Measurements from ENCODE around the gene WASHC4. TPM values are rescaled to one million over a fixed set of nuclear protein-coding genes. Genes with fewer than 3 reads are reported as not detected.

WASHC4 gene
- total RNA-seq, 1 experiment from 2014 or later = 42.9 TPM

DNA sequence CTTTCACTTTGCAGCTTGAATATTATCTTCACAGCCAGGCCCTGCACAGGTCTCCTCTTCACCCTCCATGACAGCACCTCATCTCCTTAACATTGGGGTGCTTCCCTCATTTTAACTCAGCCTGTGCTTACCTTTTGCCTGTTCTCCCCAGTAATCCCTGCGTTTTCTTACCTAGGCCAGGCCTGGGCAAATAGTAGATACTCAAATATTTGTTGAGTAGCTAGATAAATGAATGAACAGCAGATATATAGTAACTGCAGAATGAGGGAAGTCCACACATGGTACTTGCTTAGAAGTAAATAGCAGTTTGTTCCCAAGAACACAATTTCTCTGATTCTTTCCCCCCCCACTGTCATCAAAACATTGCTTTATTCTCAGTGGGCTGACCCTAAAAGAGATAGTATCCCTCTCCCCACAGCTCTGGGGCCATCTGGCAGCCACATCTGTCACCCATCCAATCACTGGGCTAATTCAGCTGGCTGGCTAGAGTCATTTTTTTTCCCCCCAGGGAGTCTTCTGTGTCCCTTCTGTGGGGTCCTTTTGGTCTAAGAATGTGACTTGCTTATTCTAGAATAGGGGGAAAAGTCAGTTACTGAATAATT, 85.2 kb downstream of the WASHC4 start:
- no peak for TF ChIP-seq ZNF263 (CRISPR knock-in tag; IDR thresholded peaks at IDR 0.05; ENCODE audit: low read depth)
- TF ChIP-seq, protein P1, sequence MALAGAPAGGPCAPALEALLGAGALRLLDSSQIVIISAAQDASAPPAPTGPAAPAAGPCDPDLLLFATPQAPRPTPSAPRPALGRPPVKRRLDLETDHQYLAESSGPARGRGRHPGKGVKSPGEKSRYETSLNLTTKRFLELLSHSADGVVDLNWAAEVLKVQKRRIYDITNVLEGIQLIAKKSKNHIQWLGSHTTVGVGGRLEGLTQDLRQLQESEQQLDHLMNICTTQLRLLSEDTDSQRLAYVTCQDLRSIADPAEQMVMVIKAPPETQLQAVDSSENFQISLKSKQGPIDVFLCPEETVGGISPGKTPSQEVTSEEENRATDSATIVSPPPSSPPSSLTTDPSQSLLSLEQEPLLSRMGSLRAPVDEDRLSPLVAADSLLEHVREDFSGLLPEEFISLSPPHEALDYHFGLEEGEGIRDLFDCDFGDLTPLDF (CRISPR knock-in tag; IDR thresholded peaks at IDR 0.05) = no peak
- TF ChIP-seq ZNF317 (CRISPR knock-in tag; IDR thresholded peaks at IDR 0.05; ENCODE audit: borderline replicate concordance, low read depth) = no peak
- TF ChIP-seq, protein P2, sequence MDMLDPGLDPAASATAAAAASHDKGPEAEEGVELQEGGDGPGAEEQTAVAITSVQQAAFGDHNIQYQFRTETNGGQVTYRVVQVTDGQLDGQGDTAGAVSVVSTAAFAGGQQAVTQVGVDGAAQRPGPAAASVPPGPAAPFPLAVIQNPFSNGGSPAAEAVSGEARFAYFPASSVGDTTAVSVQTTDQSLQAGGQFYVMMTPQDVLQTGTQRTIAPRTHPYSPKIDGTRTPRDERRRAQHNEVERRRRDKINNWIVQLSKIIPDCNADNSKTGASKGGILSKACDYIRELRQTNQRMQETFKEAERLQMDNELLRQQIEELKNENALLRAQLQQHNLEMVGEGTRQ (CRISPR knock-in tag; IDR thresholded peaks at IDR 0.05) = no peak
- no peak for TF ChIP-seq NR2C2 (CRISPR knock-in tag; IDR thresholded peaks at IDR 0.05)
- TF ChIP-seq OVOL2 (CRISPR knock-in tag; IDR thresholded peaks at IDR 0.05; ENCODE audit: borderline replicate concordance) = no peak
- TF ChIP-seq, protein P3, sequence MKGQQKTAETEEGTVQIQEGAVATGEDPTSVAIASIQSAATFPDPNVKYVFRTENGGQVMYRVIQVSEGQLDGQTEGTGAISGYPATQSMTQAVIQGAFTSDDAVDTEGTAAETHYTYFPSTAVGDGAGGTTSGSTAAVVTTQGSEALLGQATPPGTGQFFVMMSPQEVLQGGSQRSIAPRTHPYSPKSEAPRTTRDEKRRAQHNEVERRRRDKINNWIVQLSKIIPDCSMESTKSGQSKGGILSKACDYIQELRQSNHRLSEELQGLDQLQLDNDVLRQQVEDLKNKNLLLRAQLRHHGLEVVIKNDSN (CRISPR knock-in tag; IDR thresholded peaks at IDR 0.05) = no peak
- TF ChIP-seq, protein P4, sequence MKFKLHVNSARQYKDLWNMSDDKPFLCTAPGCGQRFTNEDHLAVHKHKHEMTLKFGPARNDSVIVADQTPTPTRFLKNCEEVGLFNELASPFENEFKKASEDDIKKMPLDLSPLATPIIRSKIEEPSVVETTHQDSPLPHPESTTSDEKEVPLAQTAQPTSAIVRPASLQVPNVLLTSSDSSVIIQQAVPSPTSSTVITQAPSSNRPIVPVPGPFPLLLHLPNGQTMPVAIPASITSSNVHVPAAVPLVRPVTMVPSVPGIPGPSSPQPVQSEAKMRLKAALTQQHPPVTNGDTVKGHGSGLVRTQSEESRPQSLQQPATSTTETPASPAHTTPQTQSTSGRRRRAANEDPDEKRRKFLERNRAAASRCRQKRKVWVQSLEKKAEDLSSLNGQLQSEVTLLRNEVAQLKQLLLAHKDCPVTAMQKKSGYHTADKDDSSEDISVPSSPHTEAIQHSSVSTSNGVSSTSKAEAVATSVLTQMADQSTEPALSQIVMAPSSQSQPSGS (CRISPR knock-in tag; IDR thresholded peaks at IDR 0.05; ENCODE audit: borderline replicate concordance, low read depth) = no peak
- TF ChIP-seq, protein P5, sequence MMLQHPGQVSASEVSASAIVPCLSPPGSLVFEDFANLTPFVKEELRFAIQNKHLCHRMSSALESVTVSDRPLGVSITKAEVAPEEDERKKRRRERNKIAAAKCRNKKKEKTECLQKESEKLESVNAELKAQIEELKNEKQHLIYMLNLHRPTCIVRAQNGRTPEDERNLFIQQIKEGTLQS (CRISPR knock-in tag; conservative IDR thresholded peaks at IDR 0.05) = no peak
- TF ChIP-seq EMX1 (CRISPR knock-in tag; IDR thresholded peaks at IDR 0.05) = no peak
- no peak for TF ChIP-seq KAT7 (CRISPR knock-in tag; IDR thresholded peaks at IDR 0.05; ENCODE audit: borderline replicate concordance)
- no peak for TF ChIP-seq IRF2 (CRISPR knock-in tag; IDR thresholded peaks at IDR 0.05; ENCODE audit: borderline replicate concordance, low read depth)
- DNase-seq (ENCODE audit: low spot score) (no peak), ATAC-seq (no peak)
- CTCF ChIA-PET = no interaction called here
- H3K4me1 Mint-ChIP-seq = no peaks in the 10 kb centered on the region
- H3K27ac Mint-ChIP-seq = no peak overlapping the region
- no peak overlapping the region for H3K4me3 Mint-ChIP-seq
- peaks cover 50% of the 10 kb centered on the region for H3K36me3 Mint-ChIP-seq
- H3K9me3 Mint-ChIP-seq = no peaks in the 10 kb centered on the region
- H3K27me3 Mint-ChIP-seq (ENCODE audit: low read depth) = no peaks in the 10 kb centered on the region
- POLR2A ChIA-PET = no interaction called here

DNA sequence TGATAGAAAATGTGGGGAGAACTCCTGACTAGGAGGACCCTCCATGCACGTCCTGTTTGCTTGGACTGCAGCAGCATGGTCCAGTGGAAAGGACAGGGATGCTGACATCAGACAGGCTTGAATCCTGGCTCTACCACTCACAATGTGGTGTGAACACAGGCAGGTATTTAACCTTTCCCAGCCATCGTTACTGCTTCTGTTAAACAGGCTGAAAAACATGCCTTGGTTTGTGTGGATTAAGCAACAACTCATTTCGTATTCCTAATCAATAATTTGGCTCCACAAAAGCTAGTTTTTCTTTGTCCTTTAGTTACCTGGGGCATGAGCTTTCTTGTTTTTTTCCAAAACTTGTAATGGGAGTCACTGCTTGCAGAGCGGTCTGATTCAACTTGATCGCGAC, 87.4 kb downstream of the WASHC4 start:
- TF ChIP-seq TP53 (CRISPR knock-in tag; IDR thresholded peaks at IDR 0.05) (no peak), ZNF423 (CRISPR knock-in tag; IDR thresholded peaks at IDR 0.05) (no peak), GABPB1 (CRISPR knock-in tag; IDR thresholded peaks at IDR 0.05) (no peak), RORB (CRISPR knock-in tag; IDR thresholded peaks at IDR 0.05) (no peak)
- TF ChIP-seq, protein P6, sequence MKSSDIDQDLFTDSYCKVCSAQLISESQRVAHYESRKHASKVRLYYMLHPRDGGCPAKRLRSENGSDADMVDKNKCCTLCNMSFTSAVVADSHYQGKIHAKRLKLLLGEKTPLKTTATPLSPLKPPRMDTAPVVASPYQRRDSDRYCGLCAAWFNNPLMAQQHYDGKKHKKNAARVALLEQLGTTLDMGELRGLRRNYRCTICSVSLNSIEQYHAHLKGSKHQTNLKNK (CRISPR knock-in tag; IDR thresholded peaks at IDR 0.05) = no peak
- TF ChIP-seq, protein P7, sequence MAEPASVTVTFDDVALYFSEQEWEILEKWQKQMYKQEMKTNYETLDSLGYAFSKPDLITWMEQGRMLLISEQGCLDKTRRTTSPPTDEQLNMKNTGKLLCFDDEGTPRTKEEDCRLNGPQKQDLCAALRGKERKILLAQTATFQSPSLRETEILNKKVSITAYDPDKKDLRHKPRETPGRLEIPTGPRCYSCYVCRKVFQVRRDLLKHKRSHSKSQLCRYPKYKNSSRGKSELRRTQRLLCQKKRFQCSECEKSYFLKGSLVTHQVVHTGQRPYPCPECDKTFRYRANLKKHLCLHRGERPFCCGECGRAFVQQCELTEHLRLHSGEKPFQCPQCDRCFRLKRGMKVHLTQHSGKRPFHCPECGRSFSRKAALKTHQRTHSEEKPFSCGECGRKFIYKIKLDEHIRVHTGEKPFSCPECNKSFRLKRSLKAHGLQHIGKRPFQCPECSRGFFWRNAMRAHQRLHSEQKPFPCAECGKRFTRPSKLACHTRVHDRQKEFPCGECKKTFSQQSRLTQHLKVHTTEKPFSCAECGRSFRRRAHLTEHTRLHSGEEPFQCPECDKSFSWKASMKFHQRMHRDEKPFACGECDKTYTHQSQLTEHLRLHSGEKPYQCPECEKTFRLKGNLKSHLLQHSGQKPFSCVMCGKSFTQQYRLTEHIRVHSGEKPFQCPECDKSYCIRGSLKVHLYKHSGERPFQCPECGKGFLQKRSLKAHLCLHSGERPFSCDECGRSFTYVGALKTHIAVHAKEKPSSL (CRISPR knock-in tag; conservative IDR thresholded peaks at IDR 0.05) = no peak
- TF ChIP-seq, protein P8, sequence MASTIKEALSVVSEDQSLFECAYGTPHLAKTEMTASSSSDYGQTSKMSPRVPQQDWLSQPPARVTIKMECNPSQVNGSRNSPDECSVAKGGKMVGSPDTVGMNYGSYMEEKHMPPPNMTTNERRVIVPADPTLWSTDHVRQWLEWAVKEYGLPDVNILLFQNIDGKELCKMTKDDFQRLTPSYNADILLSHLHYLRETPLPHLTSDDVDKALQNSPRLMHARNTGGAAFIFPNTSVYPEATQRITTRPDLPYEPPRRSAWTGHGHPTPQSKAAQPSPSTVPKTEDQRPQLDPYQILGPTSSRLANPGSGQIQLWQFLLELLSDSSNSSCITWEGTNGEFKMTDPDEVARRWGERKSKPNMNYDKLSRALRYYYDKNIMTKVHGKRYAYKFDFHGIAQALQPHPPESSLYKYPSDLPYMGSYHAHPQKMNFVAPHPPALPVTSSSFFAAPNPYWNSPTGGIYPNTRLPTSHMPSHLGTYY (CRISPR knock-in tag; IDR thresholded peaks at IDR 0.05) = no peak
- TF ChIP-seq, protein P9, sequence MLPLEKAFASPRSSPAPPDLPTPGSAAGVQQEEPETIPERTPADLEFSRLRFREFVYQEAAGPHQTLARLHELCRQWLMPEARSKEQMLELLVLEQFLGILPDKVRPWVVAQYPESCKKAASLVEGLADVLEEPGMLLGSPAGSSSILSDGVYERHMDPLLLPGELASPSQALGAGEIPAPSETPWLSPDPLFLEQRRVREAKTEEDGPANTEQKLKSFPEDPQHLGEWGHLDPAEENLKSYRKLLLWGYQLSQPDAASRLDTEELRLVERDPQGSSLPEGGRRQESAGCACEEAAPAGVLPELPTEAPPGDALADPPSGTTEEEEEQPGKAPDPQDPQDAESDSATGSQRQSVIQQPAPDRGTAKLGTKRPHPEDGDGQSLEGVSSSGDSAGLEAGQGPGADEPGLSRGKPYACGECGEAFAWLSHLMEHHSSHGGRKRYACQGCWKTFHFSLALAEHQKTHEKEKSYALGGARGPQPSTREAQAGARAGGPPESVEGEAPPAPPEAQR (CRISPR knock-in tag; IDR thresholded peaks at IDR 0.05) = no peak
- TF ChIP-seq, protein P10, sequence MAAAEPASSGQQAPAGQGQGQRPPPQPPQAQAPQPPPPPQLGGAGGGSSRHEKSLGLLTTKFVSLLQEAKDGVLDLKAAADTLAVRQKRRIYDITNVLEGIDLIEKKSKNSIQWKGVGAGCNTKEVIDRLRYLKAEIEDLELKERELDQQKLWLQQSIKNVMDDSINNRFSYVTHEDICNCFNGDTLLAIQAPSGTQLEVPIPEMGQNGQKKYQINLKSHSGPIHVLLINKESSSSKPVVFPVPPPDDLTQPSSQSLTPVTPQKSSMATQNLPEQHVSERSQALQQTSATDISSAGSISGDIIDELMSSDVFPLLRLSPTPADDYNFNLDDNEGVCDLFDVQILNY (CRISPR knock-in tag; IDR thresholded peaks at IDR 0.05) = no peak
- TF ChIP-seq, protein P11, sequence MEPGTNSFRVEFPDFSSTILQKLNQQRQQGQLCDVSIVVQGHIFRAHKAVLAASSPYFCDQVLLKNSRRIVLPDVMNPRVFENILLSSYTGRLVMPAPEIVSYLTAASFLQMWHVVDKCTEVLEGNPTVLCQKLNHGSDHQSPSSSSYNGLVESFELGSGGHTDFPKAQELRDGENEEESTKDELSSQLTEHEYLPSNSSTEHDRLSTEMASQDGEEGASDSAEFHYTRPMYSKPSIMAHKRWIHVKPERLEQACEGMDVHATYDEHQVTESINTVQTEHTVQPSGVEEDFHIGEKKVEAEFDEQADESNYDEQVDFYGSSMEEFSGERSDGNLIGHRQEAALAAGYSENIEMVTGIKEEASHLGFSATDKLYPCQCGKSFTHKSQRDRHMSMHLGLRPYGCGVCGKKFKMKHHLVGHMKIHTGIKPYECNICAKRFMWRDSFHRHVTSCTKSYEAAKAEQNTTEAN (CRISPR knock-in tag; IDR thresholded peaks at IDR 0.05) = no peak
- DNase-seq (ENCODE audit: low spot score) (no peak), ATAC-seq (no peak)
- Mint-ChIP-seq H3K9me3 (no peaks in the 10 kb centered on the region), H3K36me3 (peaks cover 34% of the 10 kb centered on the region), H3K4me1 (no peaks in the 10 kb centered on the region), H3K27ac (no peak overlapping the region), H3K4me3 (no peak overlapping the region), H3K27me3 (ENCODE audit: low read depth) (no peaks in the 10 kb centered on the region)
- CTCF ChIA-PET = no interaction called here
- POLR2A ChIA-PET = no interaction called here
